KMS-11 (cell line): ENCODE measurements around the gene TAS2R1.

Source experiments
- H2AFZ ChIP-seq: fragments of 200-600 bp; sonication (generic); 2 replicates; pipeline ENCODE4 v1.6.1; 2016; ENCODE audit warnings: antibody characterized with exemption, mixed run types, low read depth
- H3K27ac ChIP-seq: fragments of 200-600 bp; sonication (generic); 2 replicates; pipeline ENCODE4 v1.6.1; 2016; ENCODE audit warnings: mild to moderate bottlenecking, mixed run types
- H3K27me3 ChIP-seq: fragments of 200-600 bp; sonication (generic); 2 replicates; pipeline ENCODE4 v1.6.1; 2017; ENCODE audit warnings: mild to moderate bottlenecking, low read depth, mixed run types, moderate library complexity; ENCODE audit not compliant: insufficient read depth
- H3K36me3 ChIP-seq: fragments of 200-600 bp; sonication (generic); 2 replicates; pipeline ENCODE4 v1.6.1; 2017; ENCODE audit warnings: mild to moderate bottlenecking, mixed run types; ENCODE audit not compliant: insufficient read depth
- H3K4me1 ChIP-seq: fragments of 200-600 bp; sonication (generic); 2 replicates; pipeline ENCODE4 v1.6.1; 2016; ENCODE audit warnings: mild to moderate bottlenecking, low read depth, mixed run types; ENCODE audit not compliant: poor library complexity, severe bottlenecking
- H3K4me2 ChIP-seq: fragments of 200-600 bp; sonication (generic); 2 replicates; pipeline ENCODE4 v1.7.0; 2016; ENCODE audit warnings: mild to moderate bottlenecking, mixed run types
- H3K4me3 ChIP-seq: fragments of 200-600 bp; sonication (generic); IDR thresholded peaks from 2 replicates; pipeline ENCODE4 v1.6.1; 2017; ENCODE audit warnings: low read depth, low read length, mixed read lengths; ENCODE audit not compliant: insufficient read depth
- H3K79me2 ChIP-seq: fragments of 200-600 bp; sonication (generic); 2 replicates; pipeline ENCODE4 v1.6.1; 2016; ENCODE audit warnings: low read depth, mixed run types; ENCODE audit not compliant: insufficient read depth
- H3K9ac ChIP-seq: fragments of 200-600 bp; sonication (generic); 2 replicates; pipeline ENCODE4 v1.6.1; 2016; ENCODE audit warnings: mild to moderate bottlenecking, mixed run types
- H4K20me1 ChIP-seq: fragments of 200-600 bp; sonication (generic); 2 replicates; pipeline ENCODE4 v1.6.1; 2016; ENCODE audit warnings: mild to moderate bottlenecking, mixed run types; ENCODE audit not compliant: insufficient read depth
- CTCF ChIP-seq: fragments of 200-600 bp; sonication (generic); conservative IDR thresholded peaks from 2 replicates; pipeline ENCODE4 v1.6.1; 2017; ENCODE audit warnings: low read depth, mild to moderate bottlenecking, antibody characterized with exemption, low read length, moderate library complexity, mixed read lengths

Gene TAS2R1

GRCh38 chr5:9619331-9620092, 10.6 kb downstream of the TAS2R1 start:
- Histone ChIP-seq H3K79me2 (no peaks in the 10 kb centered on the region), H3K9ac (no peak overlapping the region), H3K27ac (no peak overlapping the region), H3K4me2 (no peak overlapping the region), H3K36me3 (no peaks in the 10 kb centered on the region), H4K20me1 (no peaks in the 10 kb centered on the region), H3K4me1 (no peaks in the 10 kb centered on the region), H3K4me3 (no peak overlapping the region), H3K27me3 (no peaks in the 10 kb centered on the region), H2AFZ (no peak overlapping the region)
- TF ChIP-seq CTCF: no peak

DNA sequence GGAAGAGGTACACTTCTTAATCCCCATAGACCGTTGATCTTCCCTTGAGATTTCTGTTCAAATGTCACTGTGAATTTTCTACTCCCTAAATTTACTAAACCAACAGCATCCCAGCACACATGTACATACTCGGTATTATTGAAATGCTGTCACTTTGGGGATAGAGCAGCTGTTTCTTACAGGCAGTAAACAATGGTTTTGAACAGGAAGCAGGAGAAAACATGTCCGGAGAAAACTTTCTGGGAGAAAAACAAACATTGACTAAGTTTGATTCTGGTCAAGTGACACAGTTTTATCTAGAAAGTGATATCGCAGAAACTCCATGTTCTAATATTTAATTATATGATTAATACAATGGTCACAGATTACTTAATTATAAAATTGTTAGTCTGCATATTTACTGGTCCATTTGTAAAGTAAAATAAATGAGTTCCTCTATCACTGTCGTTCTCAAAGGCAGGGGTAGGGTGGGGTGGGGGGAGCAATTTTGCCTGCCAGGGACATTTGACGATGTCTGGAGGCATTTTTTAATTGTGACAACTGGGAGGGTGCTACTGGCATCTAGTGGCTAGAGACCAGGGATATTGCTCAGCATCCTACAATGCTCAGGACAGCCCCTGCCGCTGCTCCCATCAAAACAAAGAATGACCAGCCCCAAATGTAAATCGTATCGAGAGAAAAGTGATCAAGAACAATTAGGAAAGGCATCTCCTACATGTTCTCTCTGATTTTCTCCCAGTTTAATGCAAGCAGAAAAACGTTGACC, 12.2 kb downstream of the TAS2R1 start:
- TF ChIP-seq CTCF: no peak
- H3K9ac ChIP-seq: no peak overlapping the region
- H3K27me3 ChIP-seq: no peaks in the 10 kb centered on the region
- no peak overlapping the region for H3K4me3 ChIP-seq
- H3K27ac ChIP-seq: no peak overlapping the region
- no peaks in the 10 kb centered on the region for H3K4me1 ChIP-seq
- H3K36me3 ChIP-seq: no peaks in the 10 kb centered on the region
- no peak overlapping the region for H2AFZ ChIP-seq
- H4K20me1 ChIP-seq: no peaks in the 10 kb centered on the region
- H3K79me2 ChIP-seq: no peaks in the 10 kb centered on the region
- H3K4me2 ChIP-seq: no peak overlapping the region

DNA sequence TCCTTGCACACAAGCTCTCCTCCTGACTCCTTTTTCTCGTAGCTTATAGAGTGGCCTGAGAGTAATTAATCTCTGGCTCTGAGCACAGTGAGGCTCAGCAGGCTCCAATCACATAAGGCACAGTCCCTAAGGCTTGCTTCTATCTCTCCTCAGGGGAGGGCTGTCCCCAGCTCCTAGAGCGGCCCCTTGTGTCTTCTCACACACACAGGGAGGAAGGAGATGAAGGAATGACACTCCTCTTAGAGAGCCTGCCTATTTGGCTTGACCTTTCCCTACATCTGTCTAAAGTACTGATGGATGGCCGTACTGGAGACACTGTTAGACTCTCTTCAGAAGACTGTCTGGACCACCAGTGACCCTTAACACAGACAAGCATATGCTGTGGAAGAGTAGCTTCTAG, 12.9 kb downstream of the TAS2R1 start:
- H3K4me1 ChIP-seq: no peaks in the 10 kb centered on the region
- H3K4me2 ChIP-seq: no peak overlapping the region
- no peaks in the 10 kb centered on the region for H4K20me1 ChIP-seq
- H3K9ac ChIP-seq: no peak overlapping the region
- H3K27ac ChIP-seq: no peak overlapping the region
- H2AFZ ChIP-seq: no peak overlapping the region
- TF ChIP-seq CTCF: no peak
- H3K36me3 ChIP-seq: no peaks in the 10 kb centered on the region
- no peaks in the 10 kb centered on the region for H3K27me3 ChIP-seq
- H3K79me2 ChIP-seq: no peaks in the 10 kb centered on the region
- no peak overlapping the region for H3K4me3 ChIP-seq

GRCh38 chr5:9615331-9615730, 14.8 kb downstream of the TAS2R1 start:
- H3K27me3 ChIP-seq: no peaks in the 10 kb centered on the region
- no peaks in the 10 kb centered on the region for H4K20me1 ChIP-seq
- no peak for TF ChIP-seq CTCF
- no peak overlapping the region for H2AFZ ChIP-seq
- no peaks in the 10 kb centered on the region for H3K36me3 ChIP-seq
- no peaks in the 10 kb centered on the region for H3K4me1 ChIP-seq
- no peak overlapping the region for H3K4me2 ChIP-seq
- no peak overlapping the region for H3K9ac ChIP-seq
- no peak overlapping the region for H3K4me3 ChIP-seq
- no peaks in the 10 kb centered on the region for H3K79me2 ChIP-seq
- no peak overlapping the region for H3K27ac ChIP-seq
